Bronchial epithelial cell (primary cell): ENCODE data around the gene BOLL. TPM values are rescaled to one million over a fixed set of nuclear protein-coding genes. Genes with fewer than 3 reads are reported as not detected.
A peak's percentile ranks its signal among the peaks of the same experiment; 100 is the strongest.
"Not testable (repeated sequence)": the region's sequence is repeated elsewhere in the genome, so short reads cannot be mapped to it uniquely, and the experiment has no call there.

ENCODE experiments used
- DNase-seq: peaks from one replicate; pipeline ENCODE4 v3.0.0-alpha.2; 2010; ENCODE audit warnings: low read depth
- FAIRE-seq: peaks from 2 replicates; lab custom pipeline; 2011; peaks lifted over from hg19 to GRCh38; lab: Jason Lieb, UNC
- H3K27me3 ChIP-seq: 2 replicates; pipeline ENCODE4 v1.5.1; 2011; ENCODE audit warnings: low read length; ENCODE audit not compliant: control insufficient read depth, insufficient read depth
- H3K36me3 ChIP-seq: 2 replicates; pipeline ENCODE4 v1.5.1; 2011; ENCODE audit warnings: low read length; ENCODE audit not compliant: control insufficient read depth, insufficient read depth
- H3K4me3 ChIP-seq: 2 replicates; pipeline ENCODE4 v1.5.1; 2011; ENCODE audit warnings: mild to moderate bottlenecking, low read depth, low read length, control low read depth
- total RNA-seq: library from RNA; depleted of rRNA; stranded (reverse); fragments of >200 nt; gene quantifications from 2 replicates; pipeline ENCODE4 v1.2.1, GENCODE V29; 2014
- TF ChIP-seq, protein P1 (sequence below): IDR thresholded peaks from 2 replicates; pipeline ENCODE4 v1.5.1; 2011; ENCODE audit warnings: mild to moderate bottlenecking, moderate library complexity, low read length, control low read depth, inconsistent platforms; ENCODE audit not compliant: insufficient read depth, severe bottlenecking

The BOLL gene
- total RNA-seq, 1 donor from 2014 or later: not detected

- H3K4me3 ChIP-seq: no peak overlapping the region
- FAIRE-seq (no peak), DNase-seq (no peak)
- H3K36me3 ChIP-seq: peaks cover 1% of the 10 kb centered on the region
- H3K27me3 ChIP-seq: no peaks in the 10 kb centered on the region
- TF ChIP-seq, protein P1, sequence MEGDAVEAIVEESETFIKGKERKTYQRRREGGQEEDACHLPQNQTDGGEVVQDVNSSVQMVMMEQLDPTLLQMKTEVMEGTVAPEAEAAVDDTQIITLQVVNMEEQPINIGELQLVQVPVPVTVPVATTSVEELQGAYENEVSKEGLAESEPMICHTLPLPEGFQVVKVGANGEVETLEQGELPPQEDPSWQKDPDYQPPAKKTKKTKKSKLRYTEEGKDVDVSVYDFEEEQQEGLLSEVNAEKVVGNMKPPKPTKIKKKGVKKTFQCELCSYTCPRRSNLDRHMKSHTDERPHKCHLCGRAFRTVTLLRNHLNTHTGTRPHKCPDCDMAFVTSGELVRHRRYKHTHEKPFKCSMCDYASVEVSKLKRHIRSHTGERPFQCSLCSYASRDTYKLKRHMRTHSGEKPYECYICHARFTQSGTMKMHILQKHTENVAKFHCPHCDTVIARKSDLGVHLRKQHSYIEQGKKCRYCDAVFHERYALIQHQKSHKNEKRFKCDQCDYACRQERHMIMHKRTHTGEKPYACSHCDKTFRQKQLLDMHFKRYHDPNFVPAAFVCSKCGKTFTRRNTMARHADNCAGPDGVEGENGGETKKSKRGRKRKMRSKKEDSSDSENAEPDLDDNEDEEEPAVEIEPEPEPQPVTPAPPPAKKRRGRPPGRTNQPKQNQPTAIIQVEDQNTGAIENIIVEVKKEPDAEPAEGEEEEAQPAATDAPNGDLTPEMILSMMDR: no peak
These were observed 71.8 kb downstream of the BOLL start for GRCh38 chr2:197713271-197713670.

GRCh38 chr2:197711578-197711977 is 73.5 kb downstream of the BOLL start:
- Histone ChIP-seq H3K27me3 (no peaks in the 10 kb centered on the region), H3K4me3 (no peak overlapping the region), H3K36me3 (peaks cover 1% of the 10 kb centered on the region)
- TF ChIP-seq, protein P1: no peak
- DNase-seq (no peak), FAIRE-seq (no peak)

DNA sequence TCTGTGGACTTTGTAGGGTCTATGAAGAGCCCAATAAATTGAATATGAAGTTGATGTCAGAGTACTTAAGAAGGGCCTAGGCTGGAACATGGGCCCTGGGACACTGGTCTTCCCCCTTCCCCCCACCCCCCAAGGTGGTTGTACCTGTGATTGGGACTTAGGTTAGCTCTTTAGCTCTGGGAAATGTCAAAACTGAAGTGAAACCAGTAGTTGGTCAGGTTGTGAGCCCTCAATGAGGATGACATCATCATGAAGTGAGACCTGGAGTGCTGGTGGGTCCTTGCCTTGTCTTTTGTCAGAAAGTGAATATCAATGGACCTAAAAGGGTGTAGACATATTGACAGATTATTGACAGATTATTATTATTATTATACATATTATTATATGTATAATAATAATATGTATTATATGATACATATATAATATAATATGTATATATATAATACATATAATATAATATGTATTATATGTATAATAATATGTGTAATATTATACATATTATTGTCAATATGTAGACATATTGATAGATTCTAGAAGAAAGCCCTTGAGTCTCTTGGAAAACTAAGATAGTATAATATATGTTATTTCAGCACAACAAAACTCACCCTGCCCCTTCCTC is 74.6 kb downstream of the BOLL start:
- DNase-seq (no peak), FAIRE-seq (no peak)
- Histone ChIP-seq H3K4me3 (no peak overlapping the region), H3K27me3 (no peaks in the 10 kb centered on the region), H3K36me3 (peaks cover 1% of the 10 kb centered on the region)
- TF ChIP-seq, protein P1: no peak

DNA sequence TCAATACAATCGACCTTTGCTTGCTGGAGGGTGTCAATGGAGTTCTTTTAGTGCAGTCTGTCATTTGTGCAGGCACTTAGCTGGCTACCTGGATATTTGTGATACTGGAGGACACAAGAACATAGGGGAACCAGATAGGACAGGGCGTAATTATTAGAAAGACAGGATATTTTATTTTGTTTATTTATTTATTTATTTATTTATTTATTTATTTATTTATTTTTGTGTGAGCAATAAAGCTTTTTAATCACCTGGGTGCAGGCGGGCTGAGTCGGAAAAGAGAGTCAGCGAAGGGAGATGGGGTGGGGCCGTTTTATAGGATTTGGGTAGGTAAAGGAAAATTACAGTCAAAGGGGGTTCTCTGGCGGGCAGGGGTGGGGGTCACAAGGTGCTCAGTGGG is 76.0 kb downstream of the BOLL start:
- DNase-seq, H3K27me3 ChIP-seq, H3K36me3 ChIP-seq, H3K4me3 ChIP-seq, FAIRE-seq: not testable (repeated sequence)

DNA sequence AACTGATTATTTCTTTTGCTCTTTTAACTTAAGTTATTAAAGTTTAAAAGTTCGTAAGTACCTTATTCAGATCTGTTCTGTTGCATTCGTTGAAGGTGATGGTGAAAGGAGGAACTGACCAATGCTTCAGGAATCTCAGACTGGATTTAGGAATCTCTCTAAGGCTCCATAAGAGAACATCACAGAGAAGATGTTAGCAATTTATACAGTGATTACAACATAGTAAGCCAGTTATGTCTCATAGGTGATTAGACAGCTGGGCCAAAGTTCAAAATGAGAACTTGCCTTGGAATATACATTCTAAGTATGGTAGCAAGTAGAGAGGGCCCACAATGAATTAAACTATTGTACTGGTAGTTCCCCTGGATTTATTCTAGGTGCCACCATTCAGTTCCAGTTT is 76.8 kb downstream of the BOLL start:
- peaks cover 1% of the 10 kb centered on the region for H3K36me3 ChIP-seq
- H3K4me3 ChIP-seq: no peak overlapping the region
- no peaks in the 10 kb centered on the region for H3K27me3 ChIP-seq
- TF ChIP-seq, protein P1: no peak
- DNase-seq (peak; percentile 90), FAIRE-seq (no peak)

GRCh38 chr2:197707316-197708213 is 77.6 kb downstream of the BOLL start:
- Histone ChIP-seq H3K27me3 (no peaks in the 10 kb centered on the region), H3K4me3 (peak overlapping the region; percentile 89), H3K36me3 (peaks cover 1% of the 10 kb centered on the region)
- TF ChIP-seq, protein P1: peak; percentile 41
- FAIRE-seq (no peak), DNase-seq (peak; percentile 58)
